K562 (cell line): Measurements from ENCODE around the gene MYO1D.

ENCODE experiments used
- EP300 ChIP-seq: IDR thresholded peaks from 2 replicates; pipeline ENCODE4 v1.6.1; 2012; ENCODE audit warnings: low read length, improper control_type of control experiment
- HNRNPH1 ChIP-seq: fragments of 200-400 bp; formaldehyde crosslinking; optimal IDR thresholded peaks from 2 replicates; pipeline ENCODE3; 2017; ENCODE audit warnings: low read depth, mild to moderate bottlenecking, low read length, moderate library complexity
- MAZ ChIP-seq, 2 experiments: fragments of 450-650 bp in 1 of 2; sonication (generic) in 1 of 2; formaldehyde crosslinking; IDR thresholded peaks in 1 of 2; conservative IDR thresholded peaks in 1 of 2; 2 replicates each; pipeline versions ENCODE4 v1.4.0 to v1.5.0; 2020; ENCODE audit warnings: mild to moderate bottlenecking in 1 of 2, missing genetic modification reagents in 1 of 2
- THRB ChIP-seq: fragments of 450-650 bp; formaldehyde crosslinking; conservative IDR thresholded peaks from 2 replicates; pipeline ENCODE4 v1.4.0; 2022; ENCODE audit warnings: mild to moderate bottlenecking, missing genetic modification characterization
- USF2 ChIP-seq: sonication (generic); formaldehyde crosslinking; IDR thresholded peaks from 2 replicates; pipeline ENCODE4 v1.5.0; 2020; ENCODE audit warnings: missing genetic modification reagents
- ZNF121 ChIP-seq: sonication (generic); formaldehyde crosslinking; conservative IDR thresholded peaks from 2 replicates; pipeline ENCODE4 v1.8.0; 2022; ENCODE audit warnings: missing genetic modification reagents
- TF ChIP-seq, protein P1 (sequence below), 2 experiments: fragments of 450-650 bp in 1 of 2; sonication (generic) in 1 of 2; formaldehyde crosslinking in 1 of 2; IDR thresholded peaks in 1 of 2; conservative IDR thresholded peaks in 1 of 2; 2 replicates each; pipeline versions ENCODE4 v1.6.1 to v1.8.1; 2016 to 2023; ENCODE audit warnings: mild to moderate bottlenecking in 2 of 2, moderate library complexity in 2 of 2, inconsistent platforms in 1 of 2, missing genetic modification reagents in 1 of 2
- TF ChIP-seq, protein P2 (sequence below): fragments of 450-650 bp; IDR thresholded peaks from 2 replicates; pipeline ENCODE4 v1.6.1; 2017; ENCODE audit warnings: mild to moderate bottlenecking, moderate library complexity
- TF ChIP-seq, protein P3 (sequence below): fragments of 450-650 bp; conservative IDR thresholded peaks from 2 replicates; pipeline ENCODE4 v1.6.1; 2016; ENCODE audit warnings: missing genetic modification characterization, low read depth, mild to moderate bottlenecking, control low read depth, missing compliant biosample characterization
- TF ChIP-seq, protein P4 (sequence below): sonication (generic); formaldehyde crosslinking; IDR thresholded peaks from 2 replicates; pipeline ENCODE4 v1.8.1; 2023; ENCODE audit warnings: mild to moderate bottlenecking, missing genetic modification reagents

- TF ChIP-seq, protein P1, sequence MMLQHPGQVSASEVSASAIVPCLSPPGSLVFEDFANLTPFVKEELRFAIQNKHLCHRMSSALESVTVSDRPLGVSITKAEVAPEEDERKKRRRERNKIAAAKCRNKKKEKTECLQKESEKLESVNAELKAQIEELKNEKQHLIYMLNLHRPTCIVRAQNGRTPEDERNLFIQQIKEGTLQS (IDR thresholded peaks at IDR 0.05), result no peak
- TF ChIP-seq, protein P1 (CRISPR knock-in tag; conservative IDR thresholded peaks at IDR 0.05), result no peak
- TF ChIP-seq EP300, result no peak
- TF ChIP-seq HNRNPH1, result no peak
- TF ChIP-seq, protein P2, sequence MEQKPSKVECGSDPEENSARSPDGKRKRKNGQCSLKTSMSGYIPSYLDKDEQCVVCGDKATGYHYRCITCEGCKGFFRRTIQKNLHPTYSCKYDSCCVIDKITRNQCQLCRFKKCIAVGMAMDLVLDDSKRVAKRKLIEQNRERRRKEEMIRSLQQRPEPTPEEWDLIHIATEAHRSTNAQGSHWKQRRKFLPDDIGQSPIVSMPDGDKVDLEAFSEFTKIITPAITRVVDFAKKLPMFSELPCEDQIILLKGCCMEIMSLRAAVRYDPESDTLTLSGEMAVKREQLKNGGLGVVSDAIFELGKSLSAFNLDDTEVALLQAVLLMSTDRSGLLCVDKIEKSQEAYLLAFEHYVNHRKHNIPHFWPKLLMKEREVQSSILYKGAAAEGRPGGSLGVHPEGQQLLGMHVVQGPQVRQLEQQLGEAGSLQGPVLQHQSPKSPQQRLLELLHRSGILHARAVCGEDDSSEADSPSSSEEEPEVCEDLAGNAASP, result no peak
- TF ChIP-seq, protein P3, sequence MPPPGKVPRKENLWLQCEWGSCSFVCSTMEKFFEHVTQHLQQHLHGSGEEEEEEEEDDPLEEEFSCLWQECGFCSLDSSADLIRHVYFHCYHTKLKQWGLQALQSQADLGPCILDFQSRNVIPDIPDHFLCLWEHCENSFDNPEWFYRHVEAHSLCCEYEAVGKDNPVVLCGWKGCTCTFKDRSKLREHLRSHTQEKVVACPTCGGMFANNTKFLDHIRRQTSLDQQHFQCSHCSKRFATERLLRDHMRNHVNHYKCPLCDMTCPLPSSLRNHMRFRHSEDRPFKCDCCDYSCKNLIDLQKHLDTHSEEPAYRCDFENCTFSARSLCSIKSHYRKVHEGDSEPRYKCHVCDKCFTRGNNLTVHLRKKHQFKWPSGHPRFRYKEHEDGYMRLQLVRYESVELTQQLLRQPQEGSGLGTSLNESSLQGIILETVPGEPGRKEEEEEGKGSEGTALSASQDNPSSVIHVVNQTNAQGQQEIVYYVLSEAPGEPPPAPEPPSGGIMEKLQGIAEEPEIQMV, result no peak
- no peak for TF ChIP-seq THRB (CRISPR knock-in tag)
- TF ChIP-seq, protein P4, sequence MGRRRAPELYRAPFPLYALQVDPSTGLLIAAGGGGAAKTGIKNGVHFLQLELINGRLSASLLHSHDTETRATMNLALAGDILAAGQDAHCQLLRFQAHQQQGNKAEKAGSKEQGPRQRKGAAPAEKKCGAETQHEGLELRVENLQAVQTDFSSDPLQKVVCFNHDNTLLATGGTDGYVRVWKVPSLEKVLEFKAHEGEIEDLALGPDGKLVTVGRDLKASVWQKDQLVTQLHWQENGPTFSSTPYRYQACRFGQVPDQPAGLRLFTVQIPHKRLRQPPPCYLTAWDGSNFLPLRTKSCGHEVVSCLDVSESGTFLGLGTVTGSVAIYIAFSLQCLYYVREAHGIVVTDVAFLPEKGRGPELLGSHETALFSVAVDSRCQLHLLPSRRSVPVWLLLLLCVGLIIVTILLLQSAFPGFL (CRISPR knock-in tag), result no peak
- TF ChIP-seq MAZ (CRISPR knock-in tag; conservative IDR thresholded peaks at IDR 0.05 in 1 of 2, IDR thresholded peaks at IDR 0.05 in 1 of 2), result no peak
- no peak for TF ChIP-seq USF2
- TF ChIP-seq ZNF121, result no peak
These were observed 413.6 kb downstream of the MYO1D start for GRCh38 chr17:32463304-32463703.
